ENCODE measurements around the gene AQP1. TPM values are rescaled to one million over a fixed set of nuclear protein-coding genes. Genes with fewer than 3 reads are reported as not detected.

The AQP1 gene
- total and polyA plus RNA-seq, 2 donors (not counting 1 experiment from before 2014, with no cell fraction given) = not detected

GRCh38 chr7:30863706-30864035, 48.0 kb upstream of the AQP1 start:
- H3K4me1 ChIP-seq (ENCODE audit: control insufficient read depth in 2 of 2, insufficient read depth in 2 of 2, low read length in 2 of 2) = no peaks in the 10 kb centered on the region
- POLR2A ChIA-PET = no interaction called here
- H3K9me3 ChIP-seq (ENCODE audit: control extremely low read depth in 1 of 3, control insufficient read depth in 2 of 3, insufficient read depth in 1 of 3, low read length in 2 of 3) = no peaks in the 10 kb centered on the region
- H3K27ac ChIP-seq (ENCODE audit: low read length in 2 of 2) = no peak overlapping the region
- DNase-seq (no peak), ATAC-seq (ENCODE audit: low read depth) (no peak)
- Mint-ChIP-seq H3K27me3 (no peaks in the 10 kb centered on the region), H3K4me3 (no peak overlapping the region), H3K4me1 (no peaks in the 10 kb centered on the region), H3K27ac (no peak overlapping the region), H3K9me3 (ENCODE audit: insufficient read depth) (no peaks in the 10 kb centered on the region)
- H3K79me2 ChIP-seq (ENCODE audit: control insufficient read depth, insufficient read depth, low read length) = no peaks in the 10 kb centered on the region
- H3K27me3 ChIP-seq (replicated peaks in 1 of 4; ENCODE audit: control extremely low read depth in 1 of 4, control insufficient read depth in 3 of 4, insufficient read depth in 4 of 4, low read length in 3 of 4) = no peaks in the 10 kb centered on the region
- H4K20me1 ChIP-seq (ENCODE audit: control insufficient read depth, insufficient read depth, low read length, poor library complexity, severe bottlenecking) = no peaks in the 10 kb centered on the region
- intact Hi-C loops (cut with micrococcal nuclease) = no loop called here
- no peak overlapping the region for H3K9ac ChIP-seq (ENCODE audit: low read length)
- no peak overlapping the region for H3K4me2 ChIP-seq (replicated peaks; ENCODE audit: low read depth, low read length, poor library complexity, severe bottlenecking)
- no peak overlapping the region for H3K4me3 ChIP-seq (ENCODE audit: control extremely low read depth in 1 of 5, extremely low read depth in 1 of 5, insufficient read depth in 1 of 5, low read depth in 2 of 5, low read length in 4 of 5)
- no peaks in the 10 kb centered on the region for H3K36me3 ChIP-seq (replicated peaks in 1 of 2; ENCODE audit: control extremely low read depth in 1 of 2, control insufficient read depth in 1 of 2, extremely low read depth in 1 of 2, insufficient read depth in 2 of 2, low read length in 1 of 2)
- TF ChIP-seq CTCF (IDR thresholded peaks at IDR 0.05) (no peak), EZH2 (IDR thresholded peaks at IDR 0.05; ENCODE audit: borderline replicate concordance, insufficient read depth, low read depth, low read length, poor library complexity, severe bottlenecking) (no peak)
- H2AFZ ChIP-seq (ENCODE audit: insufficient read depth, low read depth, low read length, poor library complexity, severe bottlenecking) = no peak overlapping the region
- CTCF ChIA-PET = interaction anchor here (1.0 kb wide), 1 partner anchor 75 kb away, joined by 3 read pairs; no protein-coding TSS in a partner anchor
- WGBS (ENCODE audit: insufficient coverage) = 95% methylated on average over 4 of the region's 4 CpGs

GRCh38 chr7:30864101-30864500, 47.6 kb upstream of the AQP1 start:
- no peak overlapping the region for H3K27ac ChIP-seq (ENCODE audit: low read length in 2 of 2)
- H3K79me2 ChIP-seq (ENCODE audit: control insufficient read depth, insufficient read depth, low read length) = no peaks in the 10 kb centered on the region
- H4K20me1 ChIP-seq (ENCODE audit: control insufficient read depth, insufficient read depth, low read length, poor library complexity, severe bottlenecking) = no peaks in the 10 kb centered on the region
- H3K27ac Mint-ChIP-seq = no peak overlapping the region
- DNase-seq = no peak
- no peaks in the 10 kb centered on the region for H3K9me3 Mint-ChIP-seq (ENCODE audit: insufficient read depth)
- no peak overlapping the region for H3K9ac ChIP-seq (ENCODE audit: low read length)
- no peaks in the 10 kb centered on the region for H3K4me1 ChIP-seq (ENCODE audit: control insufficient read depth in 2 of 2, insufficient read depth in 2 of 2, low read length in 2 of 2)
- no peaks in the 10 kb centered on the region for H3K36me3 ChIP-seq (replicated peaks in 1 of 2; ENCODE audit: control extremely low read depth in 1 of 2, control insufficient read depth in 1 of 2, extremely low read depth in 1 of 2, insufficient read depth in 2 of 2, low read length in 1 of 2)
- intact Hi-C loops (cut with micrococcal nuclease) = no loop called here
- H3K4me1 Mint-ChIP-seq = no peaks in the 10 kb centered on the region
- POLR2A ChIA-PET = no interaction called here
- no peaks in the 10 kb centered on the region for H3K27me3 Mint-ChIP-seq
- TF ChIP-seq CTCF (IDR thresholded peaks at IDR 0.05) (no peak), EZH2 (IDR thresholded peaks at IDR 0.05; ENCODE audit: borderline replicate concordance, insufficient read depth, low read depth, low read length, poor library complexity, severe bottlenecking) (no peak)
- H3K4me3 ChIP-seq (ENCODE audit: control extremely low read depth in 1 of 5, extremely low read depth in 1 of 5, insufficient read depth in 1 of 5, low read depth in 2 of 5, low read length in 4 of 5) = no peak overlapping the region
- H3K27me3 ChIP-seq (replicated peaks in 1 of 4; ENCODE audit: control extremely low read depth in 1 of 4, control insufficient read depth in 3 of 4, insufficient read depth in 4 of 4, low read length in 3 of 4) = no peaks in the 10 kb centered on the region
- H3K4me3 Mint-ChIP-seq = no peak overlapping the region
- H3K4me2 ChIP-seq (replicated peaks; ENCODE audit: low read depth, low read length, poor library complexity, severe bottlenecking) = no peak overlapping the region
- 93% methylated on average over 3 of the region's 3 CpGs for WGBS (ENCODE audit: insufficient coverage)
- H2AFZ ChIP-seq (ENCODE audit: insufficient read depth, low read depth, low read length, poor library complexity, severe bottlenecking) = no peak overlapping the region
- no peaks in the 10 kb centered on the region for H3K9me3 ChIP-seq (ENCODE audit: control extremely low read depth in 1 of 3, control insufficient read depth in 2 of 3, insufficient read depth in 1 of 3, low read length in 2 of 3)
- CTCF ChIA-PET = no interaction called here
- no peak for ATAC-seq (ENCODE audit: low read depth)
